Calu3 (cell line): ENCODE results near the gene MRPS24. TPM values are rescaled to one million over a fixed set of nuclear protein-coding genes. Genes with fewer than 3 reads are reported as not detected.

ENCODE experiments used
- BruUV-seq: library from RNA; stranded (reverse); fragments of 400-500 nt; replicated peaks from 2 replicates; lab custom pipeline; 2021; lab: Mats Ljungman, UMichigan
- CTCF ChIA-PET: fragments of 300-600 bp; sonication (Branson Sonifier 250); formaldehyde crosslinking; loops from one replicate; lab custom pipeline; 2022; ENCODE audit warnings: antibody characterized with exemption; lab: Charles Lee
- DNase-seq: peaks from one replicate; pipeline ENCODE4 v3.0.0; 2022
- H3K27ac Mint-ChIP-seq: one replicate; pipeline ENCODE4 v1.8.0; 2022; ENCODE audit warnings: mixed read lengths; ENCODE audit not compliant: unreplicated experiment
- H3K27me3 Mint-ChIP-seq: one replicate; pipeline ENCODE4 v1.8.0; 2022; ENCODE audit warnings: mixed read lengths; ENCODE audit not compliant: unreplicated experiment
- H3K36me3 Mint-ChIP-seq: one replicate; pipeline ENCODE4 v1.8.0; 2022; ENCODE audit warnings: mild to moderate bottlenecking, moderate library complexity, mixed read lengths; ENCODE audit not compliant: insufficient read depth, unreplicated experiment
- H3K4me1 Mint-ChIP-seq: one replicate; pipeline ENCODE4 v1.8.0; 2022; ENCODE audit warnings: mild to moderate bottlenecking, low read depth, mixed read lengths; ENCODE audit not compliant: unreplicated experiment
- H3K4me3 Mint-ChIP-seq: one replicate; pipeline ENCODE4 v1.8.0; 2022; ENCODE audit warnings: mild to moderate bottlenecking, low read depth, moderate library complexity, mixed read lengths; ENCODE audit not compliant: unreplicated experiment
- H3K9me3 Mint-ChIP-seq: one replicate; pipeline ENCODE4 v1.8.0; 2022; ENCODE audit warnings: low read depth, mixed read lengths; ENCODE audit not compliant: unreplicated experiment
- CTCF ChIP-seq: fragments of 200-600 bp; IDR thresholded peaks from one replicate; pipeline ENCODE4 v1.8.0; 2022; ENCODE audit warnings: antibody characterized with exemption; ENCODE audit not compliant: unreplicated experiment
- intact Hi-C: fragments of 100-400 bp; cut with micrococcal nuclease; formaldehyde crosslinking; loops from one replicate; pipeline ENCODE4 v1.10.0; 2022; ENCODE audit not compliant: unreplicated experiment
- total RNA-seq: library from RNA; stranded (reverse); gene quantifications from 2 replicates; pipeline ENCODE4 v1.2.3, GENCODE V29; 2022

MRPS24 gene
- total RNA-seq, 1 experiment from 2014 or later = 182 TPM

DNA sequence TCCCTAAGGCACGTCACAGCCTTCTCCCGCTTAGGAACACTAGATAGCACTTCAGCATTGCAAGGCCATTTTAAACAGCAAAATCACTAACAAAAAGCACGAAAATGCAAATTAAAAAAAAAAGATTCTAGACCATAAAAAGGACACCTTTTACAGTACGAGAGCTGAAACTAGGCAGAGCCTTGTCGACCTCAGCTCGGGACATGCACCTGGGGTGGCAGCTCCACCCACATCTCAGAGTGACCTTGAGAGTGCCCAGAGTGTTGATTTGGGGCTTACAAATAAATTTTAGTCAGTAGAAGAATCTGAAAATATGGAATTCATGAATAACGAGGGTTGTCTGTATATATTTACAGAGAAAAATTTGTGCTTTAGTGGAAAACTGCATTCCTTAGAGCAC lies 1.1 kb downstream of the MRPS24 start:
- Mint-ChIP-seq H3K27me3 (no peaks in the 10 kb centered on the region), H3K9me3 (peaks cover 7% of the 10 kb centered on the region), H3K27ac (peak overlapping the region; percentile 69), H3K4me1 (peaks cover 36% of the 10 kb centered on the region), H3K36me3 (peaks cover 60% of the 10 kb centered on the region), H3K4me3 (peak overlapping the region; percentile 90)
- intact Hi-C loops = no loop called here
- DNase-seq = no peak
- TF ChIP-seq CTCF = no peak
- CTCF ChIA-PET = interaction anchor here (0.5 kb wide), 1 partner anchor 83 kb away, joined by 6 read pairs; no protein-coding TSS in a partner anchor
- BruUV-seq = no TSS peak

DNA sequence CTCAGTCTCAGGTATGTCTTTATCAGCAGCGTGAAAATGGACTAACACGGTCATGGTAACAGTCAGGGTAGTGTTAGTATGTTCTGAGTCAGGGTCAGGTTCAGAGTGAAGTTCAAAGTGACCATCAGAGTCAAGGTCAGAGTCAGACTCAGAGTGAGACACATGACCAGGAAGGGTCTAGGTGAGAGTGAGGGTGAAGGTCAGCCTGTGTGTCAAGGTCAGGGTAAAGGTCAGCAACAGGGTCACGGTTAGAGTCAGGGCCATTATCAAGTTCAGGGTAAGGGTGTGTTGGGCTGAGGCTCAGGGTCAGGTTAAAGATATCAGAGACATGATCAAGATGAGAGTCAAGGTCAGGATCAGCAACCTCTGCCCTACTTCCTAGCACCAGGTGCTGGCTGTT lies 4.0 kb downstream of the MRPS24 start:
- no TSS peak for BruUV-seq
- CTCF ChIA-PET = interaction anchor here (0.5 kb wide), 1 partner anchor 951 kb away, joined by 3 read pairs; no protein-coding TSS in a partner anchor
- Mint-ChIP-seq H3K27me3 (peaks cover 15% of the 10 kb centered on the region), H3K36me3 (peaks cover 45% of the 10 kb centered on the region), H3K27ac (peak overlapping the region; percentile 24), H3K4me1 (peaks cover 23% of the 10 kb centered on the region), H3K4me3 (no peak overlapping the region), H3K9me3 (peaks cover 3% of the 10 kb centered on the region)
- TF ChIP-seq CTCF = no peak
- no peak for DNase-seq
- intact Hi-C loops = no loop called here

DNA sequence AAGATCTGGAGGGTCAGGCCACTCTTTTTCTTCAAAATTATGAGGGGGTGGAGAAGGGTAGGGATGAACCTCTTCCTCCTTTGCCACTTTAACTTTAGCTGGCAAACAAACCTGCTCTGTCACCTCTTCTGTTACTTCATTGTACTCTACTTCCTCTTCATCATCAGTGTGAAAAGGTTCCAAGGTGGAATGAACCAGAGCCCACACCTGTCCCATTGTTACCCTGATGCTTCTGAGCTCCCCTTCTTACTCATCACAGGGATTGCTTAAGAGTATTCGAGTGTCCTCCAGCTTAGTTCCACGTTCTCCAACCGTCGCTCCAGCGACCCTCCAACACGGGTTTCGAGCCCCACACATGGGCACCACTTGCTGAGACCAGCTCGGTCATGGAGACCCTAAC lies 5.2 kb downstream of the MRPS24 start:
- CTCF ChIA-PET = interaction anchor here (1.1 kb wide), 1 partner anchor 49 kb away, joined by 4 read pairs; no protein-coding TSS in a partner anchor

DNA sequence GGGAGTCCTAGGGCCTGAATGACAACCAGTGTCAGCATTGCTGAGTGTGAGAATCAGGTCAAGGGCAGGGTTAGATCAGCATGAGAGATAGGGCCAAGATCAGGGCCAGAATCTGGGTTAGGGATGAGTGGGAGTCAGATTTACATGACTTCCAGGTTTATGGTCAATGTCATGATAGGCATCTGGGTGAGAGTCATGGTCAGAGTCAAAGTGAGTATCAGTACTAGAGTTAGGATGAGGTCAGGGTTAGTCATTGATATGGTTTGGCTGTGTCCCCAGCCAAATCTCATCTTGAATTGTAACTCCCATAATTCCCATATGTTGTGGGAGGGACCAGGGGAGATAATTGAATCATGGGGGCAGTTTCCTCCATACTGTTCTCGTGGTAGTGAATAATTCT lies 12.3 kb downstream of the MRPS24 start:
- peaks cover 30% of the 10 kb centered on the region for H3K27me3 Mint-ChIP-seq
- no peak for TF ChIP-seq CTCF

More for the DNA sequence above, 5.2 kb downstream of the MRPS24 start:
- H3K4me1 Mint-ChIP-seq = peaks cover 15% of the 10 kb centered on the region
- peaks cover 26% of the 10 kb centered on the region for H3K27me3 Mint-ChIP-seq
- peaks cover 6% of the 10 kb centered on the region for H3K9me3 Mint-ChIP-seq
- intact Hi-C loops = no loop called here
- no TSS peak for BruUV-seq
- DNase-seq = no peak
- no peak for TF ChIP-seq CTCF
- no peak overlapping the region for H3K4me3 Mint-ChIP-seq
- H3K27ac Mint-ChIP-seq = no peak overlapping the region
- H3K36me3 Mint-ChIP-seq = peaks cover 34% of the 10 kb centered on the region

More for the DNA sequence above, 12.3 kb downstream of the MRPS24 start:
- peaks cover 3% of the 10 kb centered on the region for H3K9me3 Mint-ChIP-seq
- H3K36me3 Mint-ChIP-seq = no peaks in the 10 kb centered on the region
- intact Hi-C loops = no loop called here
- no peak overlapping the region for H3K27ac Mint-ChIP-seq
- no TSS peak for BruUV-seq
- H3K4me3 Mint-ChIP-seq = no peak overlapping the region
- DNase-seq = no peak
- H3K4me1 Mint-ChIP-seq = no peaks in the 10 kb centered on the region
- CTCF ChIA-PET = no interaction called here
